MM.1S (cell line): ENCODE measurements around the gene GPRASP3.

Experiments used
- CTCF ChIP-seq: fragments of 300-600 bp; sonication (generic); IDR thresholded peaks from 2 replicates; pipeline ENCODE4 v1.5.1; 2016; ENCODE audit warnings: antibody characterized with exemption, low read length, mixed read lengths
- EZH2 ChIP-seq: fragments of 300-600 bp; sonication (generic); optimal IDR thresholded peaks from 2 replicates; pipeline ENCODE3; 2017; ENCODE audit warnings: low read depth, mild to moderate bottlenecking, antibody characterized with exemption, low read length, mixed read lengths

GRCh38 chrX:102745513-102745856, 24.9 kb downstream of the GPRASP3 start:
- TF ChIP-seq CTCF (no peak), EZH2 (no peak)
